ENCODE results near the gene NNMT. TPM values are rescaled to one million over a fixed set of nuclear protein-coding genes. Genes with fewer than 3 reads are reported as not detected.

The NNMT gene
- total RNA-seq, 3 donors from 2014 or later: 13.1 to 112 (median 65.9) TPM

GRCh38 chr11:114256176-114256966 is 39.8 kb upstream of the NNMT start:
- intact Hi-C loops (cut with DNase I, micrococcal nuclease): no loop called here
- no peak for ATAC-seq
- no peaks in the 10 kb centered on the region for H3K4me1 ChIP-seq (ENCODE audit: low read depth)

GRCh38 chr11:114256967-114257286 is 39.3 kb upstream of the NNMT start:
- intact Hi-C loops (cut with DNase I, micrococcal nuclease): no loop called here
- no peaks in the 10 kb centered on the region for H3K4me1 ChIP-seq (ENCODE audit: low read depth)
- no peak for DNase-seq
- TF ChIP-seq CTCF (IDR thresholded peaks at IDR 0.05): no peak
- H3K9me3 ChIP-seq: no peaks in the 10 kb centered on the region
- H3K4me3 ChIP-seq: no peak overlapping the region
- no peak for ATAC-seq
- no peaks in the 10 kb centered on the region for H3K36me3 ChIP-seq (ENCODE audit: low read depth)

More at GRCh38 chr11:114256176-114256966, 39.8 kb upstream of the NNMT start:
- Histone ChIP-seq H3K4me3 (no peak overlapping the region), H3K36me3 (ENCODE audit: low read depth) (no peaks in the 10 kb centered on the region), H3K9me3 (no peaks in the 10 kb centered on the region)
- TF ChIP-seq CTCF (IDR thresholded peaks at IDR 0.05): no peak
- no peak for DNase-seq

GRCh38 chr11:114257621-114258558 is 38.3 kb upstream of the NNMT start:
- Histone ChIP-seq H3K4me3 (no peak overlapping the region), H3K9me3 (no peaks in the 10 kb centered on the region), H3K36me3 (ENCODE audit: low read depth) (no peaks in the 10 kb centered on the region), H3K4me1 (ENCODE audit: low read depth) (no peaks in the 10 kb centered on the region)
- ATAC-seq (peak; percentile 31), DNase-seq (peak in 1 of 3 donors; percentile 57)
- TF ChIP-seq CTCF (IDR thresholded peaks at IDR 0.05): no peak
- intact Hi-C loops (cut with DNase I, micrococcal nuclease): no loop called here

GRCh38 chr11:114258696-114259095 is 37.5 kb upstream of the NNMT start:
- Histone ChIP-seq H3K9me3 (no peaks in the 10 kb centered on the region), H3K4me1 (ENCODE audit: low read depth) (no peaks in the 10 kb centered on the region), H3K4me3 (no peak overlapping the region), H3K36me3 (ENCODE audit: low read depth) (no peaks in the 10 kb centered on the region)
- ATAC-seq (peak; percentile 19), DNase-seq (no peak)
- no peak for TF ChIP-seq CTCF (IDR thresholded peaks at IDR 0.05)
- intact Hi-C loops (cut with DNase I, micrococcal nuclease): no loop called here

- Histone ChIP-seq H3K4me1 (ENCODE audit: low read depth) (no peaks in the 10 kb centered on the region), H3K36me3 (ENCODE audit: low read depth) (no peaks in the 10 kb centered on the region), H3K4me3 (no peak overlapping the region), H3K9me3 (no peaks in the 10 kb centered on the region)
- TF ChIP-seq CTCF (IDR thresholded peaks at IDR 0.05): no peak
- DNase-seq (no peak), ATAC-seq (peak; percentile 5)
- intact Hi-C loops (cut with DNase I, micrococcal nuclease): no loop called here
Measured at GRCh38 chr11:114259124-114259526, 37.1 kb upstream of the NNMT start.

All from mucosa of descending colon (tissue), 3 donors.